Ovary (tissue), 9 donors: ENCODE data around the gene ZNF322. TPM values are rescaled to one million over a fixed set of nuclear protein-coding genes. Genes with fewer than 3 reads are reported as not detected.

Experiments used
- DNase-seq, 5 donors: peaks; one replicate each; pipeline ENCODE4 v3.0.0-alpha.2; 2019 to 2020
- H3K27ac ChIP-seq, 2 donors: fragments of 200-600 bp; one replicate each; pipeline versions ENCODE4 v1.5.1 to v1.8.0; 2019 to 2022
- H3K27me3 ChIP-seq: fragments of 200-600 bp; one replicate; pipeline ENCODE4 v1.8.0; 2022
- H3K36me3 ChIP-seq: fragments of 200-600 bp; sonication (generic); one replicate; pipeline ENCODE4 v1.5.1; 2019
- H3K4me1 ChIP-seq: one replicate; pipeline ENCODE4 v1.8.1; 2013; ENCODE audit warnings: mild to moderate bottlenecking, moderate library complexity; ENCODE audit not compliant: insufficient read depth
- H3K4me3 ChIP-seq: fragments of 200-600 bp; sonication (generic); one replicate; pipeline ENCODE4 v1.5.1; 2017
- H3K9me3 ChIP-seq, 2 donors: fragments of 200-600 bp in 1 of 2; sonication (generic) in 1 of 2; one replicate each; pipeline versions ENCODE4 v1.5.1 to v1.8.1; 2013 to 2019; ENCODE audit warnings: mild to moderate bottlenecking in 1 of 2, moderate library complexity in 1 of 2
- CTCF ChIP-seq, 3 donors: fragments of 450-650 bp in 2 of 3; fragments of 200-600 bp in 1 of 3; IDR thresholded peaks; one replicate each; pipeline versions ENCODE4 v1.5.1 to v1.8.0; 2016 to 2022; ENCODE audit warnings: antibody characterized with exemption in 3 of 3, mild to moderate bottlenecking in 1 of 3
- EP300 ChIP-seq: sonication (generic); formaldehyde crosslinking; IDR thresholded peaks from one replicate; pipeline ENCODE4 v1.6.1; 2017; ENCODE audit warnings: antibody characterized with exemption
- POLR2A ChIP-seq: fragments of 450-650 bp; IDR thresholded peaks from one replicate; pipeline ENCODE4 v1.6.1; 2017; ENCODE audit warnings: antibody characterized with exemption, mild to moderate bottlenecking, moderate library complexity
- WGBS, 3 donors: extraction: QIAGEN DNeasy Blood & Tissue Kit in 1 of 3; methylation state at CpG; one replicate each; pipeline versions ENCODE4 v1.1.5 to v1.1.7; 2013 to 2017; 5-methylcytosine and 5-hydroxymethylcytosine counted together
- intact Hi-C, 4 donors: fragments of 100-400 bp; cut with DNase I; formaldehyde crosslinking; loops; one replicate each; pipeline versions ENCODE4 v1.11.0 to v1.15.1; 2022 to 2023
- polyA plus RNA-seq, 2 donors: library from polyadenylated mRNA; stranded (reverse); fragments of 200-250 nt in 1 of 2; fragments of 350-450 nt in 1 of 2; fragmentation: Illumina TruSeq in 1 of 2; extraction: RNeasy Lipid Tissue Mini Kit (QIAGEN cat#74804) in 1 of 2; gene quantifications; one replicate each; pipeline ENCODE4 v1.2.3, GENCODE V29; 2013 to 2014
- total RNA-seq, 7 donors: library from RNA; depleted of rRNA in 2 of 7; stranded (reverse); fragments of >200 nt in 2 of 7; fragmentation: NEBNext Ultra II Directional in 3 of 7; extraction: Animal tissue kit (Norgen Biotek cat#: 25700) in 3 of 7; gene quantifications; one replicate each; pipeline versions ENCODE4 v1.1.0 to v1.2.4, GENCODE V29; 2016 to 2023
- donor health status: DM: no; HTN: no; CAD: no; lungs with moderate emphysema.
- donor health status: DM: no; HTN: no; CAD: no.
- donor health status: Bipolar disorder and iron deficiency.
- donor health status: DM: yes; HTN: yes; CAD: no.
- donor health status: DM: no; HTN: no; CAD: no.
- donor health status: DM: yes; HTN: yes; CAD: no.

The ZNF322 gene
- total and polyA plus RNA-seq, 9 donors, result 14.2 to 41.2 (median 29.3) TPM

GRCh38 chr6:26602262-26602661 is 57.3 kb downstream of the ZNF322 start:
- DNase-seq, result no peak
- H3K4me1 ChIP-seq, result peaks cover 4% of the 10 kb centered on the region
- H3K4me3 ChIP-seq, result no peak overlapping the region
- no peaks in the 10 kb centered on the region for H3K36me3 ChIP-seq
- intact Hi-C loops, result loop anchor here in 1 of 4 donors (5.0 kb wide), 1 partner anchor 1330 kb away; no protein-coding TSS in a partner anchor
- TF ChIP-seq CTCF (IDR thresholded peaks at IDR 0.05) (no peak), POLR2A (no peak), EP300 (no peak)
- whole genome bisulfite sequencing, 3 donors, result 82 to 88% (median 86%) methylated on average over 3 of the region's 3 CpGs
- no peaks in the 10 kb centered on the region for H3K9me3 ChIP-seq
- H3K27ac ChIP-seq, result no peak overlapping the region
- no peaks in the 10 kb centered on the region for H3K27me3 ChIP-seq

- H3K27ac ChIP-seq, result no peak overlapping the region
- no peak overlapping the region for H3K4me3 ChIP-seq
- intact Hi-C loops, result loop anchor here in 1 of 4 donors (5.0 kb wide), 1 partner anchor 1328 kb away; no protein-coding TSS in a partner anchor
- no peaks in the 10 kb centered on the region for H3K9me3 ChIP-seq
- peaks cover 4% of the 10 kb centered on the region for H3K4me1 ChIP-seq
- TF ChIP-seq CTCF (IDR thresholded peaks at IDR 0.05), result no peak
- TF ChIP-seq EP300, result no peak
- no peak for TF ChIP-seq POLR2A
- H3K27me3 ChIP-seq, result no peaks in the 10 kb centered on the region
- no peak for DNase-seq
- H3K36me3 ChIP-seq, result no peaks in the 10 kb centered on the region
These were observed 58.8 kb downstream of the ZNF322 start for GRCh38 chr6:26600759-26601158.

- no peaks in the 10 kb centered on the region for H3K36me3 ChIP-seq
- H3K4me3 ChIP-seq, result no peak overlapping the region
- DNase-seq, result no peak
- intact Hi-C loops, result loop anchor here in 3 of 4 donors (5.0 to 10.0 kb wide), 3 partner anchors 255 to 425 kb away; no protein-coding TSS in a partner anchor
- WGBS, 3 donors, result 76 to 88% (median 81%) methylated on average over 1 of the region's 1 CpG
- peaks cover 4% of the 10 kb centered on the region for H3K4me1 ChIP-seq
- no peak overlapping the region for H3K27ac ChIP-seq
- TF ChIP-seq EP300 (no peak), POLR2A (no peak), CTCF (IDR thresholded peaks at IDR 0.05) (no peak)
- H3K9me3 ChIP-seq, result no peaks in the 10 kb centered on the region
- no peaks in the 10 kb centered on the region for H3K27me3 ChIP-seq
These were observed 60.0 kb downstream of the ZNF322 start for GRCh38 chr6:26599591-26599990.

- Histone ChIP-seq H3K9me3 (no peaks in the 10 kb centered on the region), H3K36me3 (no peaks in the 10 kb centered on the region), H3K27ac (no peak overlapping the region), H3K27me3 (no peaks in the 10 kb centered on the region), H3K4me3 (no peak overlapping the region), H3K4me1 (peaks cover 4% of the 10 kb centered on the region)
- TF ChIP-seq CTCF (IDR thresholded peaks at IDR 0.05) (no peak), POLR2A (no peak), EP300 (no peak)
- intact Hi-C loops, result loop anchor here in 3 of 4 donors (5.0 to 10.0 kb wide), 3 partner anchors 254 to 424 kb away; no protein-coding TSS in a partner anchor
- WGBS, 3 donors, result 78 to 84% (median 81%) methylated on average over 1 of the region's 1 CpG
- DNase-seq, result no peak
These were observed 60.4 kb downstream of the ZNF322 start for GRCh38 chr6:26599134-26599533.
